Measurements from ENCODE around the gene SOX18. TPM values are rescaled to one million over a fixed set of nuclear protein-coding genes. Genes with fewer than 3 reads are reported as not detected.

SOX18 gene
- total and polyA plus RNA-seq, 2 of the 13 experiments (the other 11 are each of a cell fraction or from before 2014, with no cell fraction given), result 1.6 to 1.9 TPM

GRCh38 chr20:64056639-64056888 lies 7.1 kb upstream of the SOX18 start (continued):
- TF ChIP-seq ZNF296 (CRISPR knock-in tag; conservative IDR thresholded peaks at IDR 0.05), result 0 out of 2 replicates have a peak, but pooled peaks have one; percentile 73
- peak; percentile 84 for TF ChIP-seq RXRA (CRISPR knock-in tag; IDR thresholded peaks at IDR 0.05)
- peak; percentile 19 for TF ChIP-seq ASH2L (IDR thresholded peaks at IDR 0.05; ENCODE audit: insufficient read length, low read depth, low read length)
- TF ChIP-seq RAD51 (IDR thresholded peaks at IDR 0.05; ENCODE audit: borderline replicate concordance), result no peak
- no peak for TF ChIP-seq ONECUT2 (CRISPR knock-in tag; IDR thresholded peaks at IDR 0.05)
- TF ChIP-seq ZFP1 (CRISPR knock-in tag; IDR thresholded peaks at IDR 0.05), result no peak
- TF ChIP-seq ZGPAT (CRISPR knock-in tag; IDR thresholded peaks at IDR 0.05), result no peak
- no peak for TF ChIP-seq KLF9 (CRISPR knock-in tag; IDR thresholded peaks at IDR 0.05; ENCODE audit: low read depth)
- no peak for TF ChIP-seq MIER3 (CRISPR knock-in tag; IDR thresholded peaks at IDR 0.05; ENCODE audit: borderline replicate concordance)
- TF ChIP-seq CBX2 (IDR thresholded peaks at IDR 0.05; ENCODE audit: low read depth, low read length), result no peak
- TF ChIP-seq CBX2 (CRISPR knock-in tag; IDR thresholded peaks at IDR 0.05; ENCODE audit: low read depth), result no peak
- no peak for TF ChIP-seq HCFC1 (IDR thresholded peaks at IDR 0.05; ENCODE audit: low read depth, low read length)
- no peak for TF ChIP-seq ZNF709 (CRISPR knock-in tag; IDR thresholded peaks at IDR 0.05)
- TF ChIP-seq HOXD1 (CRISPR knock-in tag; IDR thresholded peaks at IDR 0.05), result peak; percentile 21; the same call in 1 of the 2 replicates
- no peak for TF ChIP-seq ZNF547 (CRISPR knock-in tag; IDR thresholded peaks at IDR 0.05)
- TF ChIP-seq SOX6 (IDR thresholded peaks at IDR 0.05), result no peak
- TF ChIP-seq SOX6 (CRISPR knock-in tag; IDR thresholded peaks at IDR 0.05), result peak; percentile 63
- TF ChIP-seq ETS1 (CRISPR knock-in tag; IDR thresholded peaks at IDR 0.05), result no peak
- TF ChIP-seq PLRG1 (conservative IDR thresholded peaks at IDR 0.05), result no peak
- TF ChIP-seq ZMYM2 (CRISPR knock-in tag; IDR thresholded peaks at IDR 0.05), result no peak; the same call in 1 of the 2 replicates
- TF ChIP-seq ZBTB42 (CRISPR knock-in tag; IDR thresholded peaks at IDR 0.05), result no peak
- TF ChIP-seq ZNF350 (CRISPR knock-in tag; IDR thresholded peaks at IDR 0.05; ENCODE audit: borderline replicate concordance, low read depth), result no peak
- no peak for TF ChIP-seq CSRNP2 (CRISPR knock-in tag; conservative IDR thresholded peaks at IDR 0.05; ENCODE audit: low read depth)
- TF ChIP-seq ATRX (CRISPR knock-in tag; IDR thresholded peaks at IDR 0.05; ENCODE audit: borderline replicate concordance), result no peak
- TF ChIP-seq ZNF569 (CRISPR knock-in tag; IDR thresholded peaks at IDR 0.05; ENCODE audit: borderline replicate concordance), result no peak
- no peak for TF ChIP-seq PITX1 (CRISPR knock-in tag; IDR thresholded peaks at IDR 0.05)
- no peak for TF ChIP-seq ZNF20 (CRISPR knock-in tag; IDR thresholded peaks at IDR 0.05)
- TF ChIP-seq LCORL (IDR thresholded peaks at IDR 0.05), result no peak
- peak; percentile 88 for TF ChIP-seq LCORL (CRISPR knock-in tag; IDR thresholded peaks at IDR 0.05)
- TF ChIP-seq ZNF670 (CRISPR knock-in tag; IDR thresholded peaks at IDR 0.05; ENCODE audit: borderline replicate concordance), result peak; percentile 57; the same call in 1 of the 2 replicates
- no peak for TF ChIP-seq RBM22 (optimal IDR thresholded peaks at IDR 0.05; ENCODE audit: low read length)
- TF ChIP-seq MAF1 (CRISPR knock-in tag; IDR thresholded peaks at IDR 0.05; ENCODE audit: borderline replicate concordance), result peak; percentile 34; the same call in 1 of the 2 replicates
- peak; percentile 61; the same call in 1 of the 2 replicates for TF ChIP-seq DPF2 (CRISPR knock-in tag; IDR thresholded peaks at IDR 0.05; ENCODE audit: borderline replicate concordance, low read depth)

All from HepG2 (cell line).